GM12892 (cell line): ENCODE results near the gene POLG2.
"Not testable (repeated sequence)": the region's sequence is repeated elsewhere in the genome, so short reads cannot be mapped to it uniquely, and the experiment has no call there.

ENCODE experiments used
- DNase-seq: peaks from one replicate; pipeline ENCODE4 v3.0.0; 2011; ENCODE audit not compliant: insufficient read length
- FAIRE-seq: peaks from 2 replicates; lab custom pipeline; 2011; peaks lifted over from hg19 to GRCh38; lab: Jason Lieb, UNC
- POLR2A ChIP-seq: IDR thresholded peaks from 2 replicates; pipeline ENCODE4 v1.6.1; 2011; ENCODE audit warnings: low read depth, low read length, control low read depth
- POLR2AphosphoS5 ChIP-seq: IDR thresholded peaks from 2 replicates; pipeline ENCODE4 v1.6.1; 2011; ENCODE audit warnings: low read depth, low read length, control low read depth
- TAF1 ChIP-seq: IDR thresholded peaks from 2 replicates; pipeline ENCODE4 v1.6.1; 2011; ENCODE audit warnings: low read depth, mild to moderate bottlenecking, control low read depth, low read length, borderline replicate concordance

The POLG2 gene

DNA sequence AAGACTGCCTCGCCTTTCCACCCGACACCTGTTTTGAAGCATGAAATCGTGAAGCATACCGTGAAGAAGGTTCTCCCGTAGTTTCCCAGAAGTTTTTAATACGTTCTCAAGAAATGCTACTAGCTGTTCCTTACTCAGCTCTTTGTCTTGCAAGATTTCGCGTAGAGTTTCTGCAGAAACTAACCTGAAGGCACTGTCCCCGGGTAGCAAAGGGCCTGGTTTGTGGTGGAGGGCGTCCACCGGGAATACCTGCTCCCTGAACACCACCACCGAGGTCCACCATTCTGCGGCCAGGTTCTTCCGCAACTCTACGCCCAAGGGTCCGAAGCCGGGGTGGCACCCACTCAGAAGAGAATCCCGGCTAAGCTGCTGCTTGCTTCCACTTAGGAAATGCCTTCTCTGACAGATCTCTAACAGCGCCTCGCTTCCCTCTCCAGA lies 487 bp downstream of the POLG2 start:
- DNase-seq (no peak), FAIRE-seq (no peak)
- TF ChIP-seq POLR2A: no peak
- no peak for TF ChIP-seq POLR2AphosphoS5
- no peak for TF ChIP-seq TAF1

DNA sequence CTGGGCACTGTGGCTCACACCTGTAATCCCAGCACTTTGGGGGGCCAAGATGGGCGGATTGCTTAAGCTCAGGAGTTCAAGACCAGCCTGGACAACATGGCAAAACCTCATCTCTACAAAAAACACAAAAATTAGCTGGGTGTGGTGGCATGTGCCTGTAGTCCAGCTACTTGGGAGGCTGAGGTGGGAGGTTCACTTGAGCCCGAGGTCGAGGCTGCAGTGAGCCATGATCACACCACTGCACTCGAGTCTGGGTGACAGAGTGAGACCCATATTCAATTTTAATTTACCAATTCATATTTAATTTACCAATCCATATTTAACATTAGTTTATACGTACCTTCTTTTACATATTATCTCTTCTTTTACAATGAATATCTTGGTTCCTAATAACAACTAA lies 1.6 kb downstream of the POLG2 start:
- DNase-seq, FAIRE-seq: not testable (repeated sequence)

DNA sequence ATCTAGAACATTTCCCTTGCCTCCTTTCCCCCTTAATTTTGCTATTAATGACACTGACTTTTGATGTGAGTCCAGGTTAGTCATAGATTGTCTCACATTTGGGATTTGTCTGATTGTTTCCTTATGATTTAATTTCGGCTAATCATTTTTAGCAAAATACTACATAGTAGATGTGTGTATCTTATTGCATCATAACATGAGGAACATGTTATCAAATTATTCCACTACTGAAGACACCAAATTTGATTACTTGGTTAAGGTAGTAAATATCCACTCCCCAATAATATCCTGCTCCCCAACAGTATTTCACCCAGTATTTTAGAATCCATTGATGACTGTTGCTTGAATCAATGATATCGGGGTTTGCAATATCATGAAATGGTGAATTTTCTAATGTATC lies 2.7 kb downstream of the POLG2 start:
- TF ChIP-seq TAF1 (no peak), POLR2A (no peak), POLR2AphosphoS5 (no peak)
- FAIRE-seq (no peak), DNase-seq (no peak)

DNA sequence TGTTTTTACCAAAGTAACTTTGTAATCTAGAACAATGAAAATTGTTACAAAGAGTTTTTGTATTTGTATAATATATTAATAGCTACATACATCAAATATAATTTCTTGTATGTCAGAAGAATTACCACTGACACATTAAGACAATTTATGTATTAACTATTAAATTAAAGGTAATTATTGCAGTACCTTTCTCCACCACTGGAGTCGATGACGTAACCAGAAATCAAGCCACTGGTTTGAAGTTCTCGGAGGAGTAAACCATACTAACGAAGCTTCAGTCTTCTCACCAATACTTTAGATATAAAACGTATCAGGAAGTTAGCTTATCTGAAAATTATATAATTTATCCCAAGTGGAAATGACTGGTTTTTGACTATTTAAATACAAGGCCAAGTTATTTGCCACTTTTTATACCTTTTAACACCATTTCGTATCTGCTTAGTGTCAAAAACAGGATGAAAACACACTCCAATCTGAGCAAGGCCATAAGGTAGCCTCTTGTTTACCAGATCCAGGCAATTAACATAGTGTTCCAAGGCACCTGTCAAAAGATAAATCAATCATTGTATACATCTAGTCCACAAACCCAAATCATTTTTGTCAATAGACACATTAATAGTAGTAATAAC lies 4.3 kb downstream of the POLG2 start:
- FAIRE-seq (no peak), DNase-seq (no peak)
- no peak for TF ChIP-seq POLR2A
- no peak for TF ChIP-seq TAF1
- no peak for TF ChIP-seq POLR2AphosphoS5

DNA sequence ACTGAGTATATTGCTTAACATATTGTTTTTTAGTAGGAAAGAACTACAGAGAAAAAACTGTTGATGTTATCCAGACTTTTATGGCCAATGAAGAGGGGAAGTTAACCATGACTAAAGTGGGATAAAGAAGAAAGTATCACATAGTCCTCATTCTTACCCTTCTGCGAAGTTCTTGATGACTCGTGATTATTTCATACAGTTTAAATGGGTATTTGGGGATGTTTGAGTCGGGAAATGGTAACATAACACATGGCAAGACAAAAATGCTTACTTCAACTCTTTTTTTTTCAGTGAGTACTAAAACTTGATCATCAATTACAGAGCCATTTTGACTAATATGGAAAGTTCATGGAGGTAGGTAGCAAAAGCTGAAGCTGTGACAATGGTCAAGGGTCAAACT lies 4.9 kb downstream of the POLG2 start:
- TF ChIP-seq POLR2AphosphoS5 (no peak), TAF1 (no peak), POLR2A (no peak)
- FAIRE-seq (no peak), DNase-seq (no peak)

DNA sequence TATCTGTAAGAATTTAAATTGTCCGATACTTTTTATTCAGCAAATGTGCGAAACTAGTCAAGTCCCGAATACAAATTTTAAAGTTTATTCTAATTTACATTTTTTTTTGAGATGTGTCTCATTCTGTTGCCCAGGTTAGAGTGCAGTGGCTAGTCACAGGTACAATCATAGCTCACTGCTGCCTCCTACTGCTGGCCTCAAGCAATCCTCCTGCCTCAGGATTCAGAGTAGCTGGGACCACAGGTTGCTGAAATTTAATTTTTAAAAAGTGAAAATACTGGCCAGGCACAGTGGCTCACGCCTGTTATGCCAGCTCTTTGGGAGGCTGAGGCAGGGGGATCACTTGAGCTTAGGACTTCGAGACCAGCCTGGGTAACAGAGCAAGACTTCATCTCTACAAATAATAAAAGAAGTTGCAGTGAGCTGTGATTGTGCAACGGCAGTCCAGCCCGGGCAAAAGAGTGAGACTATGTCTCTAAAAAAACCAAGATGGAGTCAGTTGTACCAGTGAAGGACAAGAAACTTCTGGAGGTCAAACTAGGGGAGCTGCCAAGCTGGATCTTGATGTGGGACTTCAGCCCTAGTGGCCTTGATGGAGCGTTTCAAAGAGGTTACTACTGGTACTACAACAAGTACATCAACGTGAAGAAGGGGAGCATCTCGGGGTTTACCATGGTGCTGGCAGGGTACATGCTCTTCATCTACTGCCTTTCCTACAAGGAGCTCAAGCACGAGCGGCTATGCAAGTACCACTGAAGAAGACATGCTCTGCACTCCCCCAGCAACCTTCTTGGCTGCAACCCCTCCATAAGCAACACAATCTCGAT lies 5.6 kb downstream of the POLG2 start:
- FAIRE-seq: no peak
- TF ChIP-seq POLR2A (no peak), POLR2AphosphoS5 (no peak), TAF1 (no peak)
- DNase-seq: no peak

DNA sequence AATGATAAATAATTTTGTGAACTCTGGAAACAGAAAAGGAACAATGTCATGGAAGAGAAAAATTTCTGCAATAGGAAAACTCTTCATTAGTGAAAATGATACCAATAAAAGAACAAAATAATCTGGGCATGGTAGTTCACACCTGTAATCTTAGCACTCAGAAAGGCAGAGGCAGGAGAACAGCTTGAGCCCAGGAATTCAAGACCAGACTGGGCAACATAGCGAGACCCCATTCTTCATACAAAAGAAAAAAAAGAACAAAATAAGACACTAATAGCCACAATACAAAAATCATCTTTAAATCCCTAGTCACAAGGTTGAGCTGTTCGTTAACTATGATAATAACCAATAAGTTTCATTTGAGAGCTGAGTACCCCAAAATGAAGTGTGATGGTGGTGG lies 8.6 kb downstream of the POLG2 start:
- FAIRE-seq: no peak

DNA sequence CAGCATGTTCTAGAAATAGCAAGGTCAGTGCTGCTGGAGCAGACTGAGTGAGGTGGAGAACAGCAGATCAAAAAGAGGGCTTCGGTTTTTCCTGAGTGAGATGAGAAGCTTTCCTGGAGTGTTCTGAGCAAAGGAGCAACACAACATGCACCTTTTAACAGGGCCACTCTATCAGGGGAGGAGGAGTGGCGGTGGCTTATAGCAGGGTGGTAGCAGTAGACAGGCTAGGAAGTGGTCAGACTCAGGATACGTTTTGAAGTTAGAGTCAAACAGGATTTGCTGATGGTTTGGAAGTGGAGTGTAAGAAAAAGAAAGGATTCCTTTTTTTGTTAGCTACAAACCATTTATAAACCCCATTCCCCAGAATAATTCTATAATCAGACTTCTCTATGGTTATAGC lies 12.5 kb downstream of the POLG2 start:
- no peak for DNase-seq
- no peak for FAIRE-seq
- TF ChIP-seq POLR2AphosphoS5 (no peak), POLR2A (no peak), TAF1 (no peak)

More for the DNA sequence above, 8.6 kb downstream of the POLG2 start:
- no peak for DNase-seq
- no peak for TF ChIP-seq POLR2AphosphoS5
- TF ChIP-seq POLR2A: no peak
- no peak for TF ChIP-seq TAF1

DNA sequence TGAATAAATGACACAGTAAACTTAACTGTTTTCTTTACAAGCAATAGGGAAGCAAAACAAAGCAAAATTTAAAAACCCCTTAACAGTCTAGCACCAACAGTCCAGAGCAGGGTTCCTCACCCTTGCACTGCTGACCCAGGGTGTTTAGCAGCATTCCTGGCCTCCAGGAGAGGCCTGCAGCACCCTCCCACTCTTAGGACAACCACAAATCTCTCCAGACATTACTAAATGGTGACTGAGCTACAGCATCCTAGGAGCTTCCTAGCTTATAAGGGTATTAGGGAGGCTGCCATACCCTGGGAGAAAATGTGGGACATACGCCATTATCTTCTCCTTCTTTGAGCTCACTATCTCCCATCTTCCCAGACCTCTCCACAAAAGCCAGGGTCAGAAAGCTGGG lies 15.9 kb downstream of the POLG2 start:
- no peak for DNase-seq
- TF ChIP-seq POLR2A (no peak), POLR2AphosphoS5 (no peak), TAF1 (no peak)
- FAIRE-seq: no peak

DNA sequence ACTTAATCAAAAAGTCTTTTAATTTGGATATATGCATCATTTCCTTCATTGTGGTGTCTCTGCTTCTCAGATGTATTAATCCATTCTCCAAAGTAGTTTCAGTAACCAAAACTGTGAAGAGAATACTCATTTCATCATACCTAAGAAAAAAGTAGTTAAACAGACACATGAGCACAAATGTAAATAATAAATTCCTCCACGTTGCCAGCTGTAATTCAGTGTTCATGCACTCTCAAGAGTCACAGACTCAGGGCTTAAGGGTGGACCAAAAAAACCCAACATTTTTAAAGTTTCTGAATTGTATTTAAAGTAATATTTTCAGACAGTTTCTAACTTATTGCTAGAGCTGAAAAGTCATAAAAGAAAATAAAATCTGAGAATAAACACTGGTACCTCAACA lies 19.0 kb downstream of the POLG2 start:
- FAIRE-seq (no peak), DNase-seq (no peak)
- TF ChIP-seq POLR2A: no peak
- no peak for TF ChIP-seq POLR2AphosphoS5
- TF ChIP-seq TAF1: no peak

DNA sequence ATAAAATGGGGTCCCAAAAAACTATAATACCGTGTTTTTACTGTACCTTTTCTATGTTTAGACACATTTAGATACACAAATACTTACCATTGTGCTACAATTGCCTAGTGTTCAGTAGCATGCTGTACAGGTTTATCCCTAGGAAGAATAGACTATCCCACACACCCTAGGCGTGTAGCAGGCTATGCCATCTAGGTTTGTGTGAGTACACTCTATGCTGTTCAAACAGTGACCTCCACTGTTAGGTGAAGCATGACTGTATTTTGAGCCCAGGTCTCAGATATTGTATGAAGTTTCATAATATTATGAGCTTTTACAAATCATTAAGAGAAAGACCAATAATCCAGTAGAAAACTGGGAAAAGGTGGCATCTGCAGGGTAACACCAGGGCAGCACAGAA lies 24.3 kb downstream of the POLG2 start:
- TF ChIP-seq POLR2A: no peak
- no peak for TF ChIP-seq TAF1
- no peak for TF ChIP-seq POLR2AphosphoS5
- no peak for DNase-seq
- FAIRE-seq: peak; percentile 30

DNA sequence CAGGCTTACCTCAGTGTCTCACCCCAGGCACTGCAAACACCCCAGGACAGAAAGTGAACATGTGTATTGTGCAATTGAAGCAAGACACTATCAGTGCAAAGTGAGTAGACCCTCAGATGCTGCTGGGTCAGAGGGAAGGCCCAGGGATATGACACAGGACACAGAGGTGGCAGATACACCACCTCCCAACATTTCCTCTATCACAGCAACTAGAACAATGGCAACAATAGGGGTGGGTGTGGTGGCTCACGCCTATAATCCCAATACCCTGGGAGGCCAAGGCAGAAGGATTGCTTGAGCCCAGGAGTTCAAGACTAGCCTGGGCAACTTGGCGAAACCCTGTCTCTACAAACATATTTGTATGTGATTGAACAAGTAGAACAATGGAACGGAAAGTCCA lies 25.4 kb downstream of the POLG2 start:
- DNase-seq: no peak
- FAIRE-seq: no peak
- TF ChIP-seq POLR2A (no peak), TAF1 (no peak), POLR2AphosphoS5 (no peak)

DNA sequence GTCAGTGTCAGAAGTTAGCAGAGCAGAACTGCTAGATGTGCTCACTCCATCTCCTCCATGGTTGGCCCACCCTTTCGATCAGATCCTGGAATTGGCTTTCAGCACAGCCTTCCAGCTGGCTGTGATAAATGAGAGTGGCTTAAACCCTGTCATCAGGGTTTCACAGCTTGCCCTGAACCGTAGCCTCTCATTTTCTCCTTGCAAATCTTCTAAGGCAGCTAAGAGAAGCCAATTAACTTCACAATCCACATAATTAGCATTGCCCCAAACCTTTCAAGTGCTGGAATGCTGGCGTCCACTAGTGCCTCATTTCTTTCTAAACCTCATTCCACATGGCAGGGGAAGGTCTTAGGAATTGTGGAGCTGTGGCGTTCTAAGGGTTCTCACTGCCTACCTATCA lies 26.2 kb downstream of the POLG2 start:
- FAIRE-seq (no peak), DNase-seq (no peak)
- TF ChIP-seq POLR2AphosphoS5: no peak
- no peak for TF ChIP-seq TAF1
- no peak for TF ChIP-seq POLR2A

DNA sequence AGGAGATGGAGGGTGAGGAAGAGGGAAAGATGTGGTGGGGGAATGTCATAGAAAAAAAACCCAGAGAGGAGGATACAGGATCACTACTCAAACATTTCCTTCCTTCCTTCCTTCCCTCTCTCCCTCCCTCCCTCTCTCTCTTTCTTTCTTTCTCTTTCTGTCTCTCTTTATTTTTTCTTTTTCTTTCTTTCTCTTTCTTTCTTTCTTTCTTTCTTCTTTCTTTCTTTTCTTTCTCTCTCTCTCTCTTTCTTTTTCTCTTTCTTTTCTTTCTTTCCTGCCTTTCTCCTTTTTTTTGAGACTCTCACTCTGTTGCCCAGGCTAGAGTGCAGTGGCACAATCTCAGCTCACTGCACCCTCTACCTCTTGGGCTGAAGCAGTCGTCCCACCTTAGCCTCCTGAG lies 30.0 kb downstream of the POLG2 start:
- not testable (repeated sequence) for DNase-seq, FAIRE-seq
